HG02973 (cell line): Measurements from ENCODE around the gene AHCYL2.
"Not testable (repeated sequence)": the region's sequence is repeated elsewhere in the genome, so short reads cannot be mapped to it uniquely, and the experiment has no call there.

ENCODE experiments used
- ATAC-seq: cut with Tn5 transposase; IDR thresholded peaks from one replicate; pipeline ENCODE4 v1.9.1; 2021; ENCODE audit warnings: moderate library complexity; ENCODE audit not compliant: unreplicated experiment

AHCYL2 gene

GRCh38 chr7:129412501-129412900 lies 187.7 kb downstream of the AHCYL2 start:
- ATAC-seq = no peak

- ATAC-seq = no peak
Observed at GRCh38 chr7:129417073-129417472, 192.2 kb downstream of the AHCYL2 start.

- no peak for ATAC-seq
Observed at GRCh38 chr7:129421717-129422250, 197.0 kb downstream of the AHCYL2 start.

- ATAC-seq = no peak
Observed at GRCh38 chr7:129422727-129423126, 197.9 kb downstream of the AHCYL2 start.

GRCh38 chr7:129423700-129424410 lies 199.0 kb downstream of the AHCYL2 start:
- ATAC-seq = no peak

- ATAC-seq = no peak
Observed at GRCh38 chr7:129426482-129426881, 201.7 kb downstream of the AHCYL2 start.

GRCh38 chr7:129427526-129428045 lies 202.8 kb downstream of the AHCYL2 start:
- ATAC-seq = no peak

DNA sequence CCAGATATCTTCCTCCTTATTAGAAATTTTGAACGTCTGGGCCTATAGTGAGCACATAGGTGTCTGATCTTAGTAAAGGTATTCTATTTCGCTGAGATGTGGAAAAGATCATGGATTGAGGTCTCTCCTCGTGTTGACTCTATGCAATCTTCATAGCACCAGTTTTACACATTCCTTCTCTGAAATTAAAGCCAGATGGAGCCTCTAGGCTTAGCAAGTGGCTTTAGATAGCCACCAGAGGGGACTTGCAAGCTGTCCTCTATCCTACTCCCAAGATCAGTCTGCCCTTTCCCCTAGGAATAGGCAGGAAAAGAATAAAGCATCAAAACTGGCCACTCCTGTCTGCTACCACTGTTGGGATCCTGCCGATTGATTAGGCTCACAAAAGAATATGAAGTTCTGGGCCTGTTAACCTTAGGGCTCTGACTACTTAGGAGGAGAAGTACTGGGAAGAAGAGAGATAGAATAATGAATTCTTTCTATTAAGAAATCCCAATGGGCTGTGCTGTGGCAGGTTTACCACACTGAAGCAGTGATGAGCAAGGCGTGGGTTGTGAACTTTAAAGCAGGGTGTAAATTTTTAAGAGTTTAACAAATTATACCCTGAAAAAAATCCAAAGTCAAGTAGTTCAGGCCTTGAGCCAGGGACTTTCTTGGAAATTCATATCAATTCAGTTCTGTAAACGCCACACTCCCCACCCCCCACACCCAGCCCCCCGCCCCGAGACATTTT lies 207.2 kb downstream of the AHCYL2 start:
- no peak for ATAC-seq

GRCh38 chr7:129433847-129434674 lies 209.2 kb downstream of the AHCYL2 start, which contains the start of gene STRIP2:
Gene STRIP2 (plus strand): TSS chr7:129434432. CDS start chr7:129434473, 41 bp downstream.
- peak; percentile 92 for ATAC-seq

- no peak for ATAC-seq
Observed at GRCh38 chr7:129434675-129435318, 210.0 kb downstream of the AHCYL2 start.

DNA sequence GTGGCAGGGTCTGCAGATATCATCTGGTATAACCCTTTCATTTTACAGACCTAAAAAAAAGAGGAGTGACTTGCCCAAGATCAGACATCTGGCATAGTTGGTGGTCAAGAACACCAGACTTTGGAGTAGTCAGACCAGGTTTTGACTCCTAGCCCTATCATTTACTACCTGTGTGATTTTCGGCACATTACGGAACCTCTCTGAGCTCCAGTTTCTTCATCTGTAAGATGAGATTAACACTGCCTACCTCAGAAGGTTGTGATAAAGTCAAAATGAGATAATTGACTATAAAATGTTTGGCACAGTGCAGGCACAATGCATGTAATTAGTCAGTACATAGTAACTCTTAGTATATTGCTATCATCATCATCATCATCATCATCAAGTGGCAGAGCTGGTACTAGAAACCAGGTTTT lies 210.6 kb downstream of the AHCYL2 start:
- no peak for ATAC-seq

DNA sequence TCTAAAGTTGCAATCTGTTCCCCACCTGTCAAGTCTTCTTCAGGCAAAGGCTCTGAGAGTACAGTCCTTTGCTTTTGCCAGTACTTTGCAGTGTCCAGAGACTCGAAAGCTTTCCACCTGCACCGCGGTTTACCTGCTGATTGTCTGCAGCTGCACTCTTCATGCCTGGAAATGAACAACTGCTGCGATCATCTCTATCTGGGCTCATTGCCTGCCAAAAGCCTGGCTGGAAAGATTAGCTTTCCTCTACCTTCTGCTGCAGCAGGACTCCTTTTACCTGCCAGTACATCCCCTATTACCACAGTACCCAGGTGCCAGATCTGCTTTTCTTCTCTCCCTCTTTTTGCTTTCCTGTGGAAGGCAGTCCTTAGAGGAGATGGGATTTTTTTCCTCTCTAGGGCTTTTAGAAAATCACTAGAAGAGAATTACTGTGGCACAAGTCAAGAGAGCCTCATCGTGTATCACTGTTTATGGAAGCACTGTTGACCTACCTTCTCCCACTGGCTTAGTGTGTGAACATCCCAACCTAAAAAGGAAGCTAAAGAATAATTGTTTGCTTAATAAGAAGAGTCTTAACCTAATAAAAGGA lies 211.6 kb downstream of the AHCYL2 start:
- ATAC-seq = no peak

- ATAC-seq = no peak
Observed at GRCh38 chr7:129437190-129437589, 212.4 kb downstream of the AHCYL2 start.

- no peak for ATAC-seq
Observed at GRCh38 chr7:129438281-129438838, 213.5 kb downstream of the AHCYL2 start.

DNA sequence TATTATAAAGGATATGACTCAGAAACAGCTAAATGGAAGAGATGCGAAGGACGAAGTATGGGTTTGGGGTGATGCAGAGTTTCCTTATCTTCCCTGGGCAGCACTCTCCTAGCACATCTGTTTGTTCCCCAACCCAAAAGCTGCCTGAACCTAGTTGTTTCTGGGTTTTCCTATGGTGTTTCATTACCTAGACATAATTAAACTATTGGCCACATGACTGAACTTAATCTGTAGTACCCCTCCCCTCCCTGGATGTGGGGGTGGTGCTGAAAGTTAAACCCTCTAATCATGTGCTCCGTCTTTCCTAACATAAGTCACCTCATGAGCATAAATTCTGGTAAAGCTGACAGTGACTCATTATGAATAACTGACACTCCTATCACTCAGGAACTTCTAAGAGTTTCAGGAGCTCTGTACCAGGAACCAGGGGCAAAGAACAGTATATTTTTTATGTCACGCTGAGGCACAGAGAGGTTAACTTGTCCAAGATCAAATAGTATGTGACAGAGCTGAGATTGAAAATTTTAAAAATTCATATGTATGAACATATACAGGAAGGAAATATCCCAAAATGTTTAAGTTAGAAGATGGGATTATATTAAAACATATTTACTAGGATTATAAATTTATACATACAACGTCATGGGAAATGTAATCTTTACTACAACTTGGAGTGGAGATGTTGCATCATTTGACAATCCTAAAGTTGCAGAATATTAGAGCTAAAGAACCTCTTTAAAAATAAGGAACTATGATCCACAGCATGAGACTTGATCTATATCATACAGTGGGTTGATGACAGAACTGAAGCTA lies 214.2 kb downstream of the AHCYL2 start:
- no peak for ATAC-seq

DNA sequence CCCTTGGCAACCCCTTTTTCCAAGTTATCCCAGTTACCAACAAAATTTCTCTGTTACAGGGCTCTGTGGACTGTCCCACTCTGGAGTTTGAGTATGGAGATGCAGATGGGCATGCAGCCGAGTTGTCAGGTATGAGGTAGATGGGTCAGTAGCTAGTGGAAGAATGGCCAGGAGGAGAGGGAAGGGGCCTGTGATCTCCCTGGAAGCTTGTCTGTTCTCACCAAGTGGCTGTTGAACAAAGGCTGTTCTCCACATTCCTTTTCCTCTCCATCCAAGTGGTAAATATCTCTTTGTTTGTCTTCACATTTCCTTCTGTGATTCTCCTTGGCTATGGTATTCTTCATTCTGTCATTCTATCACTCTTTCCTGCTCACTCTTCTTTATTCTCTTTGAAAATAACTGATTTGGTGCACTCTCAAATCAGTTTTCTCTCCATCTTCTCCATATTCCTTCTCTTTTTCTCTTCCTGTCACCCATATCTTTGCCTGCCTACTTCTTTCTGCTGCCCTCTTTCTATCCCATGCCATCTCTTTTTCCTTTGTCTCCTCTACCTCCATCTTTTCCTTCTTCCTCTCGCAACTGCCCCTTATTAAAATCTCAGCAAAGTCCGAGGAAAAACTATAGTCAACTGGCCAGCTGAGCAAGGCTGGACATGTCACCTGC lies 215.3 kb downstream of the AHCYL2 start:
- no peak for ATAC-seq

- ATAC-seq = no peak
Observed at GRCh38 chr7:129443612-129444011, 218.8 kb downstream of the AHCYL2 start.

DNA sequence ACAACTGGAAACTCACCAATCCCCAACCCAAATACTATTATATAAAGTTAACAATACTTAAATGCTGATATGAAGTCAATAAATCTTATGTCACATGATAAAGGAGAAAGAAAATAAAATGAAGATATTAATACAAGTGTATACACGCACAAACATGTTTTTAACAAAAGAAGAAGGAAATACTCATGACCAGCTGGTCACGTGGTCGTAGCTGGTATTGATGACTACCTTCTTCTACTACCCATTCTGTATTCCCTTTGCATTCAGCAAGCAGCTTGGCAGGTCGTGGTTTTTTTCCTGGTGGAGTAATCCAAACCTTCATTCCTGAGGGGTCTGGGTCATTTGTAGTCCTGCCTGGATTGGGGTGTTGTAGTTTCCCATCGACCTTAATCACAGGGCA lies 219.9 kb downstream of the AHCYL2 start:
- ATAC-seq = not testable (repeated sequence)
